HG03097 (cell line): ENCODE results near the gene TRPV2.
"Not testable (repeated sequence)": the region's sequence is repeated elsewhere in the genome, so short reads cannot be mapped to it uniquely, and the experiment has no call there.

Experiments used
- ATAC-seq: cut with Tn5 transposase; IDR thresholded peaks from one replicate; pipeline ENCODE4 v1.9.1; 2021; ENCODE audit not compliant: unreplicated experiment, low FRiP score

The TRPV2 gene

GRCh38 chr17:16434662-16435061 is 19.3 kb downstream of the TRPV2 start:
- no peak for ATAC-seq

GRCh38 chr17:16435925-16436886 is 20.8 kb downstream of the TRPV2 start:
- no peak for ATAC-seq

- ATAC-seq = no peak
These were observed 21.7 kb downstream of the TRPV2 start for GRCh38 chr17:16437083-16437482.

- ATAC-seq = no peak
These were observed 22.8 kb downstream of the TRPV2 start for GRCh38 chr17:16438173-16438556.

- ATAC-seq = peak; percentile 79
These were observed 23.4 kb downstream of the TRPV2 start for GRCh38 chr17:16438557-16439302.

GRCh38 chr17:16439303-16439791 is 24.0 kb downstream of the TRPV2 start:
- ATAC-seq = peak; percentile 15

- no peak for ATAC-seq
These were observed 24.5 kb downstream of the TRPV2 start for GRCh38 chr17:16439811-16440351.

GRCh38 chr17:16440354-16440753 is 25.0 kb downstream of the TRPV2 start:
- not testable (repeated sequence) for ATAC-seq

- no peak for ATAC-seq
These were observed 25.7 kb downstream of the TRPV2 start for GRCh38 chr17:16440901-16441629.

GRCh38 chr17:16442141-16442540 is 26.8 kb downstream of the TRPV2 start:
- ATAC-seq = no peak

GRCh38 chr17:16442594-16443510 is 27.5 kb downstream of the TRPV2 start:
- ATAC-seq = no peak

GRCh38 chr17:16443511-16444257 is 28.3 kb downstream of the TRPV2 start:
- ATAC-seq = no peak

- ATAC-seq = no peak
These were observed 29.0 kb downstream of the TRPV2 start for GRCh38 chr17:16444258-16444886.

- ATAC-seq = no peak
These were observed 31.1 kb downstream of the TRPV2 start for GRCh38 chr17:16446338-16446983.

- ATAC-seq = no peak
These were observed 32.3 kb downstream of the TRPV2 start for GRCh38 chr17:16447676-16448075.

GRCh38 chr17:16448490-16448889 is 33.1 kb downstream of the TRPV2 start:
- no peak for ATAC-seq

- ATAC-seq = no peak
These were observed 33.8 kb downstream of the TRPV2 start for GRCh38 chr17:16449121-16449570.

- ATAC-seq = no peak
These were observed 34.7 kb downstream of the TRPV2 start for GRCh38 chr17:16450028-16450427.
